Liver (tissue), 9 donors: Measurements from ENCODE around the gene PHOX2A. TPM values are rescaled to one million over a fixed set of nuclear protein-coding genes. Genes with fewer than 3 reads are reported as not detected.

Experiments used
- DNase-seq: peaks from one replicate; pipeline ENCODE4 v3.0.0-alpha.2; 2017; ENCODE audit warnings: low spot score
- H3K27ac ChIP-seq, 2 donors: one replicate each; pipeline ENCODE4 v1.7.0; 2013; ENCODE audit warnings: inconsistent platforms in 2 of 2, low read length in 2 of 2, control low read depth in 1 of 2, low read depth in 1 of 2, mild to moderate bottlenecking in 1 of 2
- H3K27me3 ChIP-seq, 4 donors: one replicate each; pipeline versions ENCODE4 v1.6.1 to v1.7.0; 2013; ENCODE audit warnings: low read length in 3 of 4, inconsistent platforms in 1 of 4, mild to moderate bottlenecking in 1 of 4, moderate library complexity in 1 of 4; ENCODE audit not compliant: control insufficient read depth in 4 of 4, insufficient read depth in 4 of 4
- H3K36me3 ChIP-seq, 4 donors: one replicate each; pipeline versions ENCODE4 v1.6.1 to v1.7.0; 2013; ENCODE audit warnings: low read length in 3 of 4, mild to moderate bottlenecking in 3 of 4, low read depth in 1 of 4, moderate library complexity in 1 of 4; ENCODE audit not compliant: control insufficient read depth in 4 of 4, insufficient read depth in 3 of 4
- H3K4me1 ChIP-seq, 4 donors: one replicate each; pipeline versions ENCODE4 v1.6.1 to v1.7.0; 2013; ENCODE audit warnings: low read length in 3 of 4, mild to moderate bottlenecking in 3 of 4, moderate library complexity in 1 of 4; ENCODE audit not compliant: control insufficient read depth in 4 of 4, insufficient read depth in 4 of 4
- H3K4me3 ChIP-seq, 3 donors: one replicate each; pipeline versions ENCODE4 v1.6.1 to v1.7.0; 2013; ENCODE audit warnings: low read length in 3 of 3, control low read depth in 1 of 3, low read depth in 1 of 3, mild to moderate bottlenecking in 1 of 3
- H3K9ac ChIP-seq, 2 donors: one replicate each; pipeline ENCODE4 v1.7.0; 2013; ENCODE audit warnings: low read length in 2 of 2, mild to moderate bottlenecking in 2 of 2, moderate library complexity in 2 of 2, control low read depth in 1 of 2, low read depth in 1 of 2
- H3K9me3 ChIP-seq, 4 donors: one replicate each; pipeline versions ENCODE4 v1.6.1 to v1.7.0; 2013; ENCODE audit warnings: low read length in 3 of 4; ENCODE audit not compliant: control insufficient read depth in 4 of 4
- CTCF ChIP-seq: fragments of 150-350 bp; IDR thresholded peaks from 2 replicates; pipeline ENCODE4 v1.5.1; 2017; ENCODE audit warnings: improper control_type of control experiment, low read depth, low read length; ENCODE audit not compliant: missing input control
- EGR1 ChIP-seq, 2 donors: IDR thresholded peaks; 2 replicates each; pipeline ENCODE4 v1.6.1; 2016 to 2018; ENCODE audit warnings: antibody characterized with exemption in 2 of 2, low read depth in 2 of 2
- FOXA1 ChIP-seq: IDR thresholded peaks from 2 replicates; pipeline ENCODE4 v1.6.1; 2016; ENCODE audit warnings: antibody characterized with exemption
- FOXA2 ChIP-seq: IDR thresholded peaks from 2 replicates; pipeline ENCODE4 v1.6.1; 2016; ENCODE audit warnings: antibody characterized with exemption
- GABPA ChIP-seq, 2 donors: IDR thresholded peaks in 1 of 2; conservative IDR thresholded peaks in 1 of 2; 2 replicates each; pipeline ENCODE4 v1.6.1; 2016; ENCODE audit warnings: antibody characterized with exemption in 2 of 2, mild to moderate bottlenecking in 1 of 2, moderate library complexity in 1 of 2
- HNF4A ChIP-seq, 2 donors: conservative IDR thresholded peaks; 2 replicates each; pipeline ENCODE4 v1.6.1; 2016; ENCODE audit warnings: antibody characterized with exemption in 2 of 2, mild to moderate bottlenecking in 2 of 2
- HNF4G ChIP-seq: IDR thresholded peaks from 2 replicates; pipeline ENCODE4 v1.6.1; 2016; ENCODE audit warnings: antibody characterized with exemption
- JUND ChIP-seq, 2 donors: IDR thresholded peaks; 2 replicates each; pipeline ENCODE4 v1.6.1; 2016; ENCODE audit warnings: antibody characterized with exemption in 2 of 2
- NR2F2 ChIP-seq: IDR thresholded peaks from 2 replicates; pipeline ENCODE4 v1.6.1; 2016; ENCODE audit warnings: antibody characterized with exemption
- RAD21 ChIP-seq, 2 donors: IDR thresholded peaks; 2 replicates each; pipeline ENCODE4 v1.6.1; 2016; ENCODE audit warnings: antibody characterized with exemption in 2 of 2, mild to moderate bottlenecking in 2 of 2
- REST ChIP-seq: IDR thresholded peaks from 2 replicates; pipeline ENCODE4 v1.6.1; 2016; ENCODE audit warnings: antibody characterized with exemption, mild to moderate bottlenecking
- SP1 ChIP-seq: IDR thresholded peaks from 2 replicates; pipeline ENCODE4 v1.6.1; 2018; ENCODE audit warnings: antibody characterized with exemption, mild to moderate bottlenecking
- TAF1 ChIP-seq: conservative IDR thresholded peaks from 2 replicates; pipeline ENCODE4 v1.6.1; 2016; ENCODE audit warnings: antibody characterized with exemption, mild to moderate bottlenecking
- YY1 ChIP-seq: IDR thresholded peaks from 2 replicates; pipeline ENCODE4 v1.6.1; 2016; ENCODE audit warnings: antibody characterized with exemption, mild to moderate bottlenecking
- ZBTB33 ChIP-seq: IDR thresholded peaks from 2 replicates; pipeline ENCODE4 v1.6.1; 2016; ENCODE audit warnings: antibody characterized with exemption
- WGBS: extraction: QIAGEN DNeasy Blood & Tissue Kit; methylation state at CpG from one replicate; pipeline ENCODE4 v1.1.7; 2013; 5-methylcytosine and 5-hydroxymethylcytosine counted together
- polyA plus RNA-seq, 2 donors: library from polyadenylated mRNA; stranded (reverse) in 1 of 2; unstranded in 1 of 2; fragments of 200-250 nt in 1 of 2; fragments of >200 nt in 1 of 2; fragmentation: Nextera tagmentation in 1 of 2; extraction: Ambion mirVana in 1 of 2; gene quantifications; one replicate each; pipeline versions ENCODE4 v1.2.1 to v1.2.3, GENCODE V29; 2013 to 2015
- total RNA-seq, 2 donors: library from RNA; depleted of rRNA; stranded (reverse); fragments of >200 nt; gene quantifications; one replicate each; pipeline ENCODE4 v1.2.3, GENCODE V29; 2014
- donor health status: healthy.
- donor health status: healthy.
- donor health status: healthy.
- donor health status: healthy.
- donor health status: healthy.

The PHOX2A gene
- total and polyA plus RNA-seq, 4 donors: not detected

GRCh38 chr11:72238492-72239312 is 5.3 kb downstream of the PHOX2A start (continued):
- no peak for TF ChIP-seq SP1
- TF ChIP-seq FOXA2: no peak
- no peak for TF ChIP-seq HNF4A (conservative IDR thresholded peaks at IDR 0.05)
- no peak for TF ChIP-seq NR2F2
- no peak for TF ChIP-seq JUND (IDR thresholded peaks at IDR 0.05)
- TF ChIP-seq FOXA1: no peak
- no peak for TF ChIP-seq HNF4G
- no peak for TF ChIP-seq YY1

- DNase-seq: peak; percentile 61
- WGBS: 69% methylated on average over 16 of the region's 16 CpGs
- no peaks in the 10 kb centered on the region for H3K9me3 ChIP-seq
- TF ChIP-seq FOXA2 (no peak), SP1 (no peak), CTCF (peak; percentile 36), REST (no peak)
- H3K27me3 ChIP-seq: peaks cover 0 to 6% (median 2%) of the 10 kb centered on the region in 4 donors
- H3K9ac ChIP-seq: no peak overlapping the region
- H3K4me1 ChIP-seq: peaks cover 6 to 22% (median 16%) of the 10 kb centered on the region in 4 donors
- H3K4me3 ChIP-seq: no peak overlapping the region
- H3K36me3 ChIP-seq: peaks cover 5 to 44% (median 17%) of the 10 kb centered on the region in 4 donors
- no peak overlapping the region for H3K27ac ChIP-seq
Observed at GRCh38 chr11:72238040-72238450, 5.9 kb downstream of the PHOX2A start.

GRCh38 chr11:72237112-72237931 is 6.7 kb downstream of the PHOX2A start:
- Histone ChIP-seq H3K36me3 (peaks cover 5 to 51% (median 22%) of the 10 kb centered on the region in 4 donors), H3K27ac (no peak overlapping the region), H3K4me3 (no peak overlapping the region), H3K9ac (no peak overlapping the region), H3K27me3 (peaks cover 0 to 5% (median under 1%) of the 10 kb centered on the region in 4 donors), H3K4me1 (peaks cover 6 to 22% (median 16%) of the 10 kb centered on the region in 4 donors), H3K9me3 (no peaks in the 10 kb centered on the region)
- DNase-seq: peak; percentile 32
- no peak for TF ChIP-seq HNF4G
- TF ChIP-seq HNF4A (conservative IDR thresholded peaks at IDR 0.05): no peak
- no peak for TF ChIP-seq REST
- no peak for TF ChIP-seq EGR1 (IDR thresholded peaks at IDR 0.05; ENCODE audit: low read depth in 2 of 2)
- TF ChIP-seq ZBTB33: no peak
- TF ChIP-seq YY1: no peak
- no peak for TF ChIP-seq SP1
- no peak for TF ChIP-seq RAD21 (IDR thresholded peaks at IDR 0.05)
- TF ChIP-seq TAF1: no peak
- TF ChIP-seq FOXA1: no peak
- no peak for TF ChIP-seq GABPA (IDR thresholded peaks at IDR 0.05 in 1 of 2, conservative IDR thresholded peaks at IDR 0.05 in 1 of 2)
- no peak for TF ChIP-seq JUND (IDR thresholded peaks at IDR 0.05)
- TF ChIP-seq FOXA2: no peak
- 83% methylated on average over 22 of the region's 22 CpGs for WGBS
